ENCODE measurements around the gene SORCS2.

Gene SORCS2

DNA sequence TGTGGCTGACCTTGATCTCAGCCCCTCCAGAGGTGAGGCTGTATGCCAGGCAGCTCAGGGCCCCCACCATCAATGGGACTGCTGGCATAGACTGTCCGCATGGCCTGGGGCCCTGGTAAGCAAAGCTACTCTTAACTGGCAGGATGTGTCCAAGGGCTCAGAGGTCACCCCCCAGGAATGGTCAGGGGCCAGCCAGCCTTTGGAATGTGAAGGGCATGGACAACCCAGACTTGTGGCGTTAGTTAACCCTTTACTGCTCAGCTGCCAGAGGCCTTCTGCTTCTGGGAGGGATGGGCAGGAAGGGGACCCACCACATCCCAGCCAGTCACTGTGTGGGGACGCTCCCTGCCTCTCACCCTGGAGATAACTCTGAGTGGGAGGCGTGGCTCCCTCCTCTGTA is 322.5 kb downstream of the SORCS2 start:
- ATAC-seq (no peak), DNase-seq (ENCODE audit: low spot score in 2 of 2) (no peak)
- no peaks in the 10 kb centered on the region for H3K9me3 Mint-ChIP-seq
- H3K4me1 Mint-ChIP-seq, result peaks cover 5% of the 10 kb centered on the region
- no peaks in the 10 kb centered on the region for H3K36me3 Mint-ChIP-seq
- H3K4me3 Mint-ChIP-seq, result no peak overlapping the region
- no peak overlapping the region for H3K27ac Mint-ChIP-seq

DNA sequence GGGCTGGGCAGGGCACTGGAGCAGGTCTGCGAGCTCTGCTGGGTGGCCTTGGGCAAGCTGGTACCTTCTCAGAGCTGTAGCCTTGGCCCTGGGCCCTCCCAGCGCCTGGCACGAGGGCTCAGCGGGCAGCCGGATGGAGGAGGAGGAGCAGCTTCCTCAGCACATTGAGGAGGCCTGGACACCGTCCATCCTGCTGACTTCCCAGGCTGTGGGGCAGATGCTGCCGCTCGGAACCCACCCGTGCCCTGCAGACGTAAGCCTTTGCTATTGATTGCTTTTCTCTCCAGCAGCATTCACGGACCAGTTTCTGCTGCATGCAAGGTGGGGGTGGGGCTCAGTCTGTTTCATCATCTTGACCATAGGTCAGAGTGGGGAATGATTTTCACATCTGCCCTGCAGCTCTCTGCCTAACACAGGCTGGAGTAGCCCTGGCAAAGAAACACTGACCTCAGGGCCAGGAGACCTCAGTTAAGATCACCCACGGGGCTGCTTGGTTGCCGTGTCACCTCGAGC is 323.1 kb downstream of the SORCS2 start:
- DNase-seq (ENCODE audit: low spot score in 2 of 2) (no peak), ATAC-seq (no peak)
- H3K4me3 Mint-ChIP-seq, result no peak overlapping the region
- H3K9me3 Mint-ChIP-seq, result no peaks in the 10 kb centered on the region
- no peaks in the 10 kb centered on the region for H3K36me3 Mint-ChIP-seq
- no peak overlapping the region for H3K27ac Mint-ChIP-seq
- peaks cover 5% of the 10 kb centered on the region for H3K4me1 Mint-ChIP-seq

DNA sequence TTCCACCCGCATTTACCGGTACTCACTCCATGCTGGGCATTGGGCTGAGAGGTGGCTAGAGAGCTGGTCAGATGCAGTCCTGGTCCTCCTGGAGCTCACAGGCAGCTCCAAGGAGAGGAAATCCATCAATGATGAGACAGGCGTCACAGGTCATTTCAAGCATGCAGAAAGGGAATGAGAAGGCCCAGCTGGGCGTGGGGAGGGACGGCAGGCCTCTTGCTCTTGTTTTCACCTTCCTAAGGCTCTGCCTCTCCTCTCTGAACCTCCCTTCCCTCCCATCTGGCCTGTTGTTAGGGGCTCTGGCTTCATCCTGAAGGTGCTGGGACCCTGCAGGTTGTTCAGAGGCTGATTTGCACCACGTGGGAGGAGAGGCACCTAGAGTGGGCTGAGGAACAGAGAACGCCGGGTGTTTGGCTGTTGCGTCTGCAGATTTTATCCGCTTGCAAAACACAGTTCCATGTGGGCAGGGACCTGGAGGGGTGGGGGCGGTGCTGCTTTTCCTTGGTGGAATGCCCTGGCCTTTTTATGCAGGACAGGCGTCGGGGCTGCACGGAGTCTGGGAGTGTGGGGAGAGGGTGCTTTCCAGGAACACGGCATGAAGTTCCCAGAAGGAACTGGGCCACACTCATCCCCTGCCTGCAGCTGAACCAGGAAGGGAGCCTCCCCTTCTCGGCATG is 323.9 kb downstream of the SORCS2 start:
- no peak for DNase-seq (ENCODE audit: low spot score in 2 of 2)
- H3K4me1 Mint-ChIP-seq, result peaks cover 7% of the 10 kb centered on the region
- no peak overlapping the region for H3K4me3 Mint-ChIP-seq
- H3K36me3 Mint-ChIP-seq, result no peaks in the 10 kb centered on the region
- no peak overlapping the region for H3K27ac Mint-ChIP-seq
- no peak for ATAC-seq
- H3K9me3 Mint-ChIP-seq, result no peaks in the 10 kb centered on the region

DNA sequence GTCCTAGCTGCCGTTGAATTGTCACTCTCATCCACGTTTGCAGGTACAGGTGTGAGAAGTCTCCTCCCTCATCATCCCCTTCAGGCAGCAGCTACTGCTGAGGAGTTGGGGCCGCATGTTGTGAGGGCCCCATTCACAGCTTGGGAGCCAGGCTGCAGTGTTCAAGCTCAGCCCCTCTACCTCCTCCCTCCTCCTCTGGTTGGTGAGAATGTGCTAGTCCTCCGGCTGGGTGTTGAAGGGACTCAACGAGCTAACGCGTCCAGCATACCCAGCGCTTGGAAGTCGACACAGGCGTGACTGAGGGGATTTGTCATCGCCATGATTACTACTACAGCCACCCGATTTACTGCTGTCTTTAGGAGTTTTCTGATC is 324.4 kb downstream of the SORCS2 start:
- H3K27ac Mint-ChIP-seq, result no peak overlapping the region
- ATAC-seq, result no peak

DNA sequence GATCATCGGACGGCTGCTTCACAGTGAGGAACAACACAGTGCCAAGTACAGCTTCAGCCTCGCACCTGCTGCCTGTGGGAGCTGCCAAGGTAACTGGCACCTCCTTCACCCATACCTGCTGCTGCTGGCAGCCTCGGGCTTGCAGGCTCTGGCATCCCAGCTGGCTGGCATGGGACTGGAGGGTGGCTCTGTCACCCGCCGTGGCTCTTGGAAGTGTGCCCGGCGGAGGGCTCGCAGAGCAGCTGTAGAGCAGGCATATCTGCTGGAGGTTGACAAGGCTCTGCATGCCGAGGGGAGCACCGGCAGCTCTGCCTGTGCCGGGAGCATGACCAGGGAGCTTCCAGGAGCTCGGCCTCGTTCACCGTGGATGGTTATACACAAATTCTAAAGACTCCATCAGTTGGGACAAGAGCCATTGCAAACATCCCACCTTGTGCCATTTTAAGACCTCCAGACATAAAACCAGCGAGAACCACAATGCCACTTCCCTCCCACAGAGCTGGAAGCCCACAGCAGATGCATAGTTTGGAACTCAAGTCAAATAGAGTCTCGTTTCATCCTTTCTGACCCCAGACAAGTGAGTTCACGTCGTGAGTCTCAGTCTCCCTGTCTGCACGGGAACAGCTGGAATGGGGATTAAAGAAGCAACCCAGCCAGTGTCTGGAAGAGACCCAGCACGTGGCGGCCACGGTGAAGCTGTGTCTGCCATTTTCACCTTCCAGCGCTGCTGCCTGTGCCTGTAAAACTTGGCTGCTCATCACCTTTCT is 326.7 kb downstream of the SORCS2 start:
- Mint-ChIP-seq H3K36me3 (no peaks in the 10 kb centered on the region), H3K27ac (no peak overlapping the region), H3K4me1 (peaks cover 32% of the 10 kb centered on the region), H3K4me3 (no peak overlapping the region), H3K9me3 (no peaks in the 10 kb centered on the region)
- no peak for DNase-seq (ENCODE audit: low spot score in 2 of 2)
- no peak for ATAC-seq

More for the DNA sequence above, 324.4 kb downstream of the SORCS2 start:
- no peak for DNase-seq (ENCODE audit: low spot score in 2 of 2)
- no peaks in the 10 kb centered on the region for H3K9me3 Mint-ChIP-seq
- H3K36me3 Mint-ChIP-seq, result no peaks in the 10 kb centered on the region
- peaks cover 12% of the 10 kb centered on the region for H3K4me1 Mint-ChIP-seq
- H3K4me3 Mint-ChIP-seq, result no peak overlapping the region

DNA sequence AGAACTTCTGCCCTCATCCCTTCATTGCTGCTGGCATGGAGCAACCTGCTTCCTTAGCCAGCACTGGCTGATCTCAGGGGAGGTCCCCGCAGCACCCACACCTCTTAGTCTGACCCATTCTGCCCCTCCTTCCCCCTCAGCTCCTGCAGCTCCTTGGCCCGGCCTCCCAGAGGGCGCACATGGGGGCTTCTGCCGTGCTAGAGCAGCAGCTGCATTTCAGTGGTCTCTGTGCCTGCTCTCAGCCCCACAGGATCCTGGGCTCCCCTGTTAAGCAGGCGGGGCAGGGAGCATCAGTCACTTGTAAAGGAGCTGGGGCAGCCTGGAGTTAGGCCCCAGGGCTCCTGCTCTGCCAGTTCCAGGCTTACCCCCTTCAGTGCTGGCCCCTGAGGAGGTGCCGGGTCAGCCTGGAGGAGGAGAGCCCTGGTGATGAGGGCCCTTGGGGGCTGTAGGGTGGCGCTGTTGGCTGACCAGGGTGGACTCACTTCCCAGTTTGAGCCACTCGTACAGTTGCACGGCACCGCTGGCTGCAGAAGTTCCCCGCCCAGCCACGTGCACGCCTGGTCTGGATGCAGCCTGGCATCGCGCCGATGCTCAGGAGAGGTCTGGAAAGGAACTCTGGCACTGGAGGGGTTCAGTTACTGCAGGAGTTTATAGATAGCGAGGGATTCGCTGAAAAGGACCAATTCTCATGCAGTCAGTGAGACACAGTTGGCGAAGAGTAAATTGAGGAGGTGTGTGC is 327.5 kb downstream of the SORCS2 start:
- no peak overlapping the region for H3K4me3 Mint-ChIP-seq
- no peaks in the 10 kb centered on the region for H3K36me3 Mint-ChIP-seq
- H3K4me1 Mint-ChIP-seq, result peaks cover 39% of the 10 kb centered on the region
- no peak for ATAC-seq
- no peak for DNase-seq (ENCODE audit: low spot score in 2 of 2)
- H3K27ac Mint-ChIP-seq, result no peak overlapping the region
- no peaks in the 10 kb centered on the region for H3K9me3 Mint-ChIP-seq

DNA sequence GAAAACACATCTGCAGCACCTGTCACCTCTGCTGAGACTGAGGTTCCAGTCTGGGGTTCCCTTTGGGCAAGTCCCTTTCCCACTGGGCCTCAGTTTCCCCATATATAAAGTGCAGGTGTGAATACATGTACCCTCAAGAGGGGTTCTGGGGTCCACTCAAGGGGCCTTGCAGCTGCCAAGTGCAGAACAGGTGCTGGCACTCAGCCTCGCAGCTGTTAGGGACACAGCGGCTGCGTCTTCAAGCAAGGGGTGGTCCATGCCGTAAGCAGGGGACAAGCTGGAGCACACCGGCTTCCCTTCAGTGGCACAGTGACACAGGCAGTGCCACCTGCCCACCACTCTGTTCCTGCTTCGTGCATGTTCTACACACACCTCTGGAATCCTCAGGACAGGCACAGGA is 329.3 kb downstream of the SORCS2 start:
- no peak overlapping the region for H3K27ac Mint-ChIP-seq
- ATAC-seq (no peak), DNase-seq (ENCODE audit: low spot score in 2 of 2) (no peak)
- no peaks in the 10 kb centered on the region for H3K9me3 Mint-ChIP-seq
- H3K4me3 Mint-ChIP-seq, result no peak overlapping the region
- no peaks in the 10 kb centered on the region for H3K36me3 Mint-ChIP-seq
- peaks cover 52% of the 10 kb centered on the region for H3K4me1 Mint-ChIP-seq

DNA sequence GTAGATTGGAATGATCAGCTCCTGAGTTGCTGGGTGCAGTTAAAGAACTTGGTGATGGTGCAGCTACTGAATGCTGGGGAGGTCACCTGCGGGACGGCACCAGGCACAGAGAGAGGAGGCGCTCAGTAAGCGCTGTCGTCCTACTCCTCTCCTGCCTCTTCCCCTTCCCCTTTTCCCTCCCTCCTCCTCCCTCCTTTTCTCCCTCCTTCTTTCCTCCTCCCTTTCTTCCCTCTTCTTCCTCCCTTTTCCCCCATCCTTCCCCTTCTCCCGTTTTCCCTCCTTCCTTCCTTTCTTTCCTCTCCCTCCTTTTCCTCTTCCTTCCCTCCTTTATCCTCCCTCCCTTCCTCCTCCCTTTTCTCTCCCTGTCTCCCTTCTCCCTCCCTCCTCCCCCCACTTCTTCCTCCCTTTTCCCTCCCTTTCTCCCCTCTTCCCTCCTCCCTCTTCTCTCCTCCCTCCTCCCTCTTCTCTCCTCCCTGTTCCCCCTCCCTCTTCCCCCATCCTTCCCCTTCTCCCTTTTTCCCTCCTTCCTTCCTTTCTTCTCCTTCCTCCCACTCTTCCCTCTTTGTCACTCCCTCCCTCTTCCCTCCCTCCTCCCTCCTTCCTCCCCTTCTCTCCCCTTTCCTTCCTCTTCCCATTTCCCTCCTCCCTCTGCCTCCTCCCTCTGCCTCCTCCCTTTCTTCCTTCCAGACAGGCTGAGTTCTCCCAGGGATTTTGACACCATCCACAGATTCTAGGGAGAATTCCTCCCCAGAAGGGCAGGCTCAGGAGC is 330.3 kb downstream of the SORCS2 start:
- no peak for DNase-seq (ENCODE audit: low spot score in 2 of 2)
- Mint-ChIP-seq H3K9me3 (no peaks in the 10 kb centered on the region), H3K4me3 (no peak overlapping the region), H3K36me3 (no peaks in the 10 kb centered on the region), H3K4me1 (peaks cover 48% of the 10 kb centered on the region), H3K27ac (peak overlapping the region; percentile 60)
- ATAC-seq, result no peak

DNA sequence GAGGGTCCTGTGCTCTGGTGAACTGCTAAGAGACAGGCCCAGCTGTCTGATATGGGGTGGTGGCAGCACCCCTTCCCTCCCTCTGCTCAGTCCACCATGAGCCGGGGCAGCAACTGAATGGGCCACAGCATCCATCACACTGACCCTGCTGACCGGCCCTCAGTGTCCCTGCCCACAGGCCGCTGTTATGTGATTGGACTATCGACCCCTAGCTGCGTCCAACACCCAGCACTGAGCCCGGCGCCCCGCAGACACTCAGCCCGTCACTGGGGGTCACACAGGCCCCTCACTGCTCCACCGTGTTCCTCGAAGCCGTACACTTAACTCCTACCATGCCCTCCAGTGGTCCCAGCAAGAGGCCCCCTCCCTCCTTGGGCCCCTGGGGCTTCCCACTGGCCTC is 331.2 kb downstream of the SORCS2 start:
- Mint-ChIP-seq H3K27ac (peak overlapping the region; percentile 60), H3K4me3 (no peak overlapping the region), H3K36me3 (no peaks in the 10 kb centered on the region), H3K4me1 (peaks cover 48% of the 10 kb centered on the region), H3K9me3 (no peaks in the 10 kb centered on the region)
- DNase-seq (ENCODE audit: low spot score in 2 of 2), result no peak
- ATAC-seq, result no peak

DNA sequence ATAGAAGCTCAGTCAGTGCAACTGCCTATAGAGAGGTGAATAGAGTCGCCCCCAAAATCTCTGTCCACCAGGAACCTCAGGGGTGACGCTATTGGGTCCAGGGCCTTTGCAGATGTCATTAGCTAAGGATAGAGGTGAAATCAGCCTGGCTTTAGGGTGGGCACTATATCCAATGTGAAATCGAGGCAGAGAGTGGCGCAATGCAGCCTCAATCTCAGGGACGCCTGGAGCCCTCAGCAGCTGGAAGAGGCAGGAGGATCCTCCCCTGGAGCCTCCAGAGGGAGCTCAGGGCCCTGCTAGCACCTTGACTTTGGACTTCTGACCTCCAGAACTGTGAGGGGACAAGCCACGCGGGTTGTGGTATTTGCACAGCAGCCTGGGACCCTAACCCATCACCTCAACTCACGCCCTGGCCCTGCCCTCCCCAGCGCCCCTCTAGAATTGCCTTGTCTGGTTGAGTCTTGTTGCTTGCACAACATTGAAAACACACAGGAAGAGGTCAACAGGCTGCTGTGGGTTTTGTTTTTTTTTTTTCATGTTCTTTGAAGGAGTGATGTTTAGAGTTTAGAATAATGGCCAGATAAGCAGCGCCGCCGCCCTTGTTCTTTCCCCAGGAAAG is 331.8 kb downstream of the SORCS2 start:
- DNase-seq (ENCODE audit: low spot score in 2 of 2), result no peak
- peak overlapping the region; percentile 60 for H3K27ac Mint-ChIP-seq

DNA sequence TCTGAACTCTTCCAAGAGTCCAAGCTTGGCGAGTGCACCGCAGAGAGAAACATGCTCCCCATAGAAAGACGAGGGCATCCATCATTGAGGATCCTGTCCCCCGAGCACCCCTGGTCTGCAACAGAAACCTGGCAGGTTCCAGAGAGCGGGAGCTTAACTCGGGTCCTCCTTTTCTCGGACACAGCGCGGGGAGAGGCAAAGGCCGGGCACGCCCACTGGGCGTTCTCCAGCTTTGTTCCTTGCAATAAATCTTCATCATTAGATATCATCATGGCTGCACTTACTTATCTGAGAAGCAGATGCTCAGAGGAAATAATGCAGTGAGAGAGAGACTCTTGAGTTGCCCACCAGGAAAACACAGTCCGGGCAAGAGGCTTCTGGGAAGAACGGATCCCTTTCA is 332.5 kb downstream of the SORCS2 start:
- H3K4me1 Mint-ChIP-seq, result peaks cover 55% of the 10 kb centered on the region
- DNase-seq (ENCODE audit: low spot score in 2 of 2) (no peak), ATAC-seq (no peak)
- no peaks in the 10 kb centered on the region for H3K36me3 Mint-ChIP-seq
- H3K4me3 Mint-ChIP-seq, result peak overlapping the region; percentile 33
- H3K9me3 Mint-ChIP-seq, result no peaks in the 10 kb centered on the region
- H3K27ac Mint-ChIP-seq, result no peak overlapping the region

More for the DNA sequence above, 331.8 kb downstream of the SORCS2 start:
- H3K4me1 Mint-ChIP-seq, result peaks cover 50% of the 10 kb centered on the region
- peak; percentile 31 for ATAC-seq
- no peaks in the 10 kb centered on the region for H3K36me3 Mint-ChIP-seq
- H3K4me3 Mint-ChIP-seq, result peak overlapping the region; percentile 33
- no peaks in the 10 kb centered on the region for H3K9me3 Mint-ChIP-seq

DNA sequence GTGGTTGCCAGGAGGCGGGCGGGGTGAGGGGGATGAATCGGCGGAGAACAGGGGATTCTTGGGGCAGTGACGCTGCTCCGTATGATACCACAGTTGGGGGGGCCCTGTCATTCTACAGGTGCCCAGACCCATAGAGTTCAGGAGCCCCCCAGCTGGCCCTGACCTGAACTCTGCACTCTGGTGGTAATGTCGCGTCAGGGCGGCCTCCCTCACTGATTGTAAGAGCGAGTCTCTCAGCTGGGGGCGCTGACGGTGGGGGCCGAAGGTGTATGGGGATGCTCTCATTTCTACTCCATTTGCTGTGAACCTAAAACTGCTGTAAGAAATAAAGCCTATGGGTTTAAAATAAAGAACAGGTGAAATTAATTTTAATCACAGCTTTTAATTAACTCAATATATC is 334.2 kb downstream of the SORCS2 start:
- Mint-ChIP-seq H3K4me1 (peaks cover 50% of the 10 kb centered on the region), H3K36me3 (no peaks in the 10 kb centered on the region)
- no peak for ATAC-seq

DNA sequence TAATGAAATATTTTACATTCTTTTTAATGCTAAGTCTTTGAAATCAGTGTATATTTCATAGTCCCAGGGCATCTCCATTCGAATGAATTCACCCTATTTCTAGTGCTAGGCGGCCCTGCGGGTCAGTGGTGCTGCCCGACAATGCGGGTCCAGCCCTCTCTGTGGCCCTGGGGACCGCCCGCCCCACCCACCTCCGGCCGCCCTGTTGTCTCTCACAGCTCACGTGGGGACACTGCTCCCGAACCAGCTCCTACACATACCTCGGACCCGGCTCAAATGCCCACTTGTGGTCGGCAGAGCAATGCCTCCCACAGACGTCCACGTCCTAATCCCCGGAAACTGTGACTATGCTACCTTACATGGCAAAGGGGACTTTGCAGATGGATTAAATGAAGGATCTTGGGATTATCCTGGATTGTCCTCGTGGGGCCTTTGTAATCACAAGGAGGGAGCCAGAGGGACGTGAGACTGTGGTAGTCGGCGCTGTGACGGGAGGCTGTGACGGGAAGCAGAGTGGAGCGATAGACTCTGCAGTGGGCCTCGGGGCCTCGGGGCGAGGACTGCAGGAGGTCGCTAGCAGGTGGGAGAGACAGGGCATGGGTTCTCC is 334.7 kb downstream of the SORCS2 start:
- Mint-ChIP-seq H3K27ac (no peak overlapping the region), H3K9me3 (no peaks in the 10 kb centered on the region), H3K4me3 (no peak overlapping the region), H3K4me1 (peaks cover 45% of the 10 kb centered on the region), H3K36me3 (no peaks in the 10 kb centered on the region)
- DNase-seq (ENCODE audit: low spot score in 2 of 2) (no peak), ATAC-seq (no peak)

More for the DNA sequence above, 334.2 kb downstream of the SORCS2 start:
- Mint-ChIP-seq H3K4me3 (no peak overlapping the region), H3K27ac (no peak overlapping the region), H3K9me3 (no peaks in the 10 kb centered on the region)
- DNase-seq (ENCODE audit: low spot score in 2 of 2), result no peak

DNA sequence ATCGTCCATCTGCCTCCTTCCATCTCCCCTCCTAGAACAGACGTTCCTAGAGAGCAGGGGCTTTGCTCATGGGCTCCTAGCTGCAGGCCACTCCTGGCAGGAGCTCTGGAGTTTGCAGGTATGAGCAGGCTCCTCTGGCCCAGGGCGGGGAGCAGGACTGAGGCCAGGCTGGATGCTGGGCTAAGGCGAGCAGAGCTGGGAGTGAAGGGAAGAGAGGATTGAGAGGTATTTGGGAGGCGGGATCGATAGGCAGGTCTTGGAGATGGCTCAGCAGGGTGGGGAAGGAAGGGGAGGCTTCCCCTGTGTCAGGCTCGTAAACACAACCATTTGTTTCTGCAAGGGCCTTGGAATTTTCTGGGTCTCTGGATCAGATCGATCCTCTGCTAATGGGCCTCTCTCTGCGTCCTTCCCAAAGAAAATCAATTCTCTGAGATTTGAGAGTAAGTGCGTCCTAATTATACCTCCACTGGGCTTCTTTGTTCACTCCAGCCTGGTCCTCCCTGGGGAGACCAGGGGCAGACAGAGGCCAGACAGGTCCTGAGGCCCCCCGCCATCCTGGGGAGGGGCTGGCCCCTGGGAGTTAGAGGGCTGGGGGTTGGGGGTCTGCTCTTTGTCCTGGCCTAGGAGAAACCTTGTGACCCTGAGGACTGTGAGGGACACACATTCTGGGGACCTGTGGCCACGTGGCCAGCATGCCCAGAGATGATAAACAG is 337.2 kb downstream of the SORCS2 start:
- H3K9me3 Mint-ChIP-seq, result peaks cover 3% of the 10 kb centered on the region
- no peak overlapping the region for H3K27ac Mint-ChIP-seq
- no peaks in the 10 kb centered on the region for H3K36me3 Mint-ChIP-seq
- ATAC-seq, result no peak
- no peak overlapping the region for H3K4me3 Mint-ChIP-seq
- H3K4me1 Mint-ChIP-seq, result peaks cover 24% of the 10 kb centered on the region
- DNase-seq (ENCODE audit: low spot score in 2 of 2), result no peak
